Measurements from ENCODE around the gene JAKMIP1. TPM values are rescaled to one million over a fixed set of nuclear protein-coding genes. Genes with fewer than 3 reads are reported as not detected.

Gene JAKMIP1
- polyA plus RNA-seq, 10 donors, result 0.15 to 0.46 (median 0.16) TPM; not detected in 7

- no peak for DNase-seq
Measured at GRCh38 chr4:6182376-6183280, 17.7 kb downstream of the JAKMIP1 start.

- no peak for DNase-seq
Measured at GRCh38 chr4:6180841-6181631, 19.3 kb downstream of the JAKMIP1 start.

- DNase-seq, result no peak
Measured at GRCh38 chr4:6179362-6179761, 21.0 kb downstream of the JAKMIP1 start.

GRCh38 chr4:6178757-6179156, 21.6 kb downstream of the JAKMIP1 start:
- DNase-seq, result no peak

GRCh38 chr4:6177587-6178197, 22.7 kb downstream of the JAKMIP1 start:
- no peak for DNase-seq

- DNase-seq, result no peak
Measured at GRCh38 chr4:6175426-6175825, 24.9 kb downstream of the JAKMIP1 start.

- no peak for DNase-seq
Measured at GRCh38 chr4:6172927-6173200, 27.5 kb downstream of the JAKMIP1 start.

GRCh38 chr4:6172093-6172926, 28.0 kb downstream of the JAKMIP1 start:
- no peak for DNase-seq

GRCh38 chr4:6169239-6169638, 31.1 kb downstream of the JAKMIP1 start:
- DNase-seq, result no peak

GRCh38 chr4:6165766-6166165, 34.6 kb downstream of the JAKMIP1 start:
- no peak for DNase-seq

- no peak for DNase-seq
Measured at GRCh38 chr4:6162885-6163284, 37.5 kb downstream of the JAKMIP1 start.

GRCh38 chr4:6161921-6162464, 38.4 kb downstream of the JAKMIP1 start:
- no peak for DNase-seq

- no peak for DNase-seq
Measured at GRCh38 chr4:6160536-6160935, 39.8 kb downstream of the JAKMIP1 start.

- no peak for DNase-seq
Measured at GRCh38 chr4:6157926-6158325, 42.4 kb downstream of the JAKMIP1 start.

GRCh38 chr4:6155996-6156750, 44.2 kb downstream of the JAKMIP1 start:
- DNase-seq, result no peak

GRCh38 chr4:6154875-6155274, 45.5 kb downstream of the JAKMIP1 start:
- DNase-seq, result no peak

- DNase-seq, result no peak
Measured at GRCh38 chr4:6153874-6154273, 46.5 kb downstream of the JAKMIP1 start.

- no peak for DNase-seq
Measured at GRCh38 chr4:6152869-6153705, 47.3 kb downstream of the JAKMIP1 start.

GRCh38 chr4:6150046-6150735, 50.2 kb downstream of the JAKMIP1 start:
- no peak for DNase-seq
